ENCODE results near the gene ARHGEF26.

ARHGEF26 gene

DNA sequence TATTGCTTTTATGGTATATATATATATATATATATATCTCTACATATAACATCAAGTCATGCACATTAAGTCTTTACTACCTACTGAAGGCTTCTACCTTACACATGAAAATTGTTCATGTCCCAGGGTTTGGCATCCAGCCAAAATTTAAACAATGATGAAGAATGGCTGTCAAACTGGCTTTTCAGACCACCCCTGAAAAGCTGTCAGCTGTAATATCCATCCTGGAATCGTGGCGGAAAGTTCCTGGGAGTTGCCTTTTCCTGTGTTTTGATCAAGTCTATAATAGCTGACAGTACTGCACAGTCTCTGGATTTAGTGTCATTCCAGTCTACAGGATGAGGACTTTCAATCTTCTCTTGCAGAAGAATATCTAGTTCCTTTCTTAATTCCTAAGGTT is 154.8 kb downstream of the ARHGEF26 start:
- Mint-ChIP-seq H3K36me3 (ENCODE audit: low read depth) (peaks cover 78% of the 10 kb centered on the region), H3K27me3 (ENCODE audit: low read depth) (no peaks in the 10 kb centered on the region), H3K4me1 (no peaks in the 10 kb centered on the region), H3K4me3 (no peak overlapping the region), H3K9me3 (no peaks in the 10 kb centered on the region), H3K27ac (no peak overlapping the region)
- TF ChIP-seq, protein P1, sequence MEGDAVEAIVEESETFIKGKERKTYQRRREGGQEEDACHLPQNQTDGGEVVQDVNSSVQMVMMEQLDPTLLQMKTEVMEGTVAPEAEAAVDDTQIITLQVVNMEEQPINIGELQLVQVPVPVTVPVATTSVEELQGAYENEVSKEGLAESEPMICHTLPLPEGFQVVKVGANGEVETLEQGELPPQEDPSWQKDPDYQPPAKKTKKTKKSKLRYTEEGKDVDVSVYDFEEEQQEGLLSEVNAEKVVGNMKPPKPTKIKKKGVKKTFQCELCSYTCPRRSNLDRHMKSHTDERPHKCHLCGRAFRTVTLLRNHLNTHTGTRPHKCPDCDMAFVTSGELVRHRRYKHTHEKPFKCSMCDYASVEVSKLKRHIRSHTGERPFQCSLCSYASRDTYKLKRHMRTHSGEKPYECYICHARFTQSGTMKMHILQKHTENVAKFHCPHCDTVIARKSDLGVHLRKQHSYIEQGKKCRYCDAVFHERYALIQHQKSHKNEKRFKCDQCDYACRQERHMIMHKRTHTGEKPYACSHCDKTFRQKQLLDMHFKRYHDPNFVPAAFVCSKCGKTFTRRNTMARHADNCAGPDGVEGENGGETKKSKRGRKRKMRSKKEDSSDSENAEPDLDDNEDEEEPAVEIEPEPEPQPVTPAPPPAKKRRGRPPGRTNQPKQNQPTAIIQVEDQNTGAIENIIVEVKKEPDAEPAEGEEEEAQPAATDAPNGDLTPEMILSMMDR (IDR thresholded peaks at IDR 0.05; ENCODE audit: unreplicated experiment in 3 of 3): no peak

DNA sequence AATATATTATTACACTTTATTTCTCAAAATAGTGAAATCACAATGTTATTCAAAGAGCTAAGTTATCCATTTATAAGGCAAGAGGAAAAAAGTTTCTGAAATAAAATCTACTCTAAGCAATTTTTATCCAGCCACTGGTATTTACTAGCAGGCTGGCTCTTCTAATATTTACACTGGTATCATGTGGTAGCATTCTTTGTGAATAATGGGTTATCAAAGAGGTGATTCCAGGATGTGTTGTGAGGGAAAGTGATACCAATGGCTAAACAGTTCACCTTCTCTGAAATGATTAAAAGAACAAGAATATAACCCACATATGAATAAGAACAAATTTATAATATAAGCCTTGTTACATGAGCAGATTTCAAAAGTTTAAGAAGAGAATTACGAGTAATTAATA is 159.0 kb downstream of the ARHGEF26 start:
- no peaks in the 10 kb centered on the region for H3K27me3 Mint-ChIP-seq (ENCODE audit: low read depth)
- no peaks in the 10 kb centered on the region for H3K4me1 Mint-ChIP-seq
- H3K9me3 Mint-ChIP-seq: no peaks in the 10 kb centered on the region
- no peak overlapping the region for H3K4me3 Mint-ChIP-seq
- peaks cover 83% of the 10 kb centered on the region for H3K36me3 Mint-ChIP-seq (ENCODE audit: low read depth)
- no peak overlapping the region for H3K27ac Mint-ChIP-seq
- TF ChIP-seq, protein P1 (IDR thresholded peaks at IDR 0.05; ENCODE audit: unreplicated experiment in 3 of 3): no peak

DNA sequence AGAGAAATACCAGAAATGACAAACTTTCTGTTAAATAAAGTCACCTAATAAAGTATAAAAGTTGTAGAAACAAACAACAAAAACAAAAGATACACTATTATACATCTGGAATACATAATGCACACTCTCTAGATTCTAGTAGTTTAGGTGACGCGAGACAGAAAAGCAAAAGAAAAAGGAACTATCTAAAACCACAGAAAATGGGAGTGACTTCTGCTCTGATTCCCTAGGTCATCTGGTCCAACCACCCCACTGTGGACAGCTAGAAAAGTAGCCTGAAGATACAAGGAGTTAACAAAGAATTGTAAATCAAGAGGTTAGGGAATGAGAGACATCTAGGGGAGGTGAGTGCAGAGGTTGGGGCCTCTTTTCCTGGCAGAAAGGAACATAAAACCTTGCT is 164.0 kb downstream of the ARHGEF26 start:
- Mint-ChIP-seq H3K27me3 (ENCODE audit: low read depth) (no peaks in the 10 kb centered on the region), H3K36me3 (ENCODE audit: low read depth) (peaks cover 87% of the 10 kb centered on the region), H3K9me3 (no peaks in the 10 kb centered on the region), H3K4me1 (no peaks in the 10 kb centered on the region), H3K27ac (peak overlapping the region in 1 of 3 experiments; percentile 56), H3K4me3 (no peak overlapping the region)
- TF ChIP-seq, protein P1 (IDR thresholded peaks at IDR 0.05; ENCODE audit: unreplicated experiment in 3 of 3): no peak

DNA sequence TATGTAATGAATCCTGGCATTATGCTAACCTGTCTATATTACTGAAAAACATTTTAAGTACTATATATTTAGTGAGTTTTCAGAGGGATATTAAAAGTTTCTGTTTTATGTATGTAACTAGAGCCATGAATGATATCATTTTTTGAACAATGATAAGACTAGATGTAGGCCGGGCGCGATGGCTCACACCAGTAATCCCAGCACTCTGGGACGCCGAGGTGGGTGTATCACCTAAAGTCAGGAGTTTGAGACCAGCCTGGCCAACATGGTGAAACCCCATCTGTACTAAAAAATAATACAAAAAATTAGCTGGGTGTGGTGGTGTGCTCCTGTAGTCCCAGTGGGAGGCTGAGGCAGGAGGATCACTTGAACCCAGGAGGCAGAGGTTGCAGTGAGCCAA is 169.0 kb downstream of the ARHGEF26 start:
- Mint-ChIP-seq H3K27ac (no peak overlapping the region), H3K4me1 (peaks cover 6% of the 10 kb centered on the region), H3K9me3 (no peaks in the 10 kb centered on the region), H3K36me3 (ENCODE audit: low read depth) (peaks cover 78% of the 10 kb centered on the region), H3K4me3 (no peak overlapping the region), H3K27me3 (ENCODE audit: low read depth) (no peaks in the 10 kb centered on the region)
- TF ChIP-seq, protein P1 (IDR thresholded peaks at IDR 0.05; ENCODE audit: unreplicated experiment in 3 of 3): no peak

DNA sequence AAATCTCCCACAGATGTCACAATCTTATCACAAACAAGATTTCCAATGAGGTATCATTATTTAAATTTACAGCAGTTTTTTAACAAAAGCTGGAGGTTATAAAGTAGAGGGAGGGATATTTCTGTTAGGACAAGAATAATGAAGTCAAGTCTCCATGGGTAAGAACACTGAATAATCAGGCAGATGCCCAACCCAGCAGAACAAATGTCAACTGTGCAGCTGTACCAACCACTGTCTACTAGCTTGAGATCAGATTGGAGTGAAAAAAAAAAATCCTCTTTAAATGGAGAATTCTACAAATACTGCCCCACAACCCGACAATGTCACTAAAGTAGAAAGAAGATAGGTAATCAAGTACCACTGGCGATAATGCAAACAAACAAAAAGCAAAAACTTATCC is 172.8 kb downstream of the ARHGEF26 start:
- Mint-ChIP-seq H3K4me1 (peaks cover 14% of the 10 kb centered on the region), H3K36me3 (ENCODE audit: low read depth) (peaks cover 60% of the 10 kb centered on the region), H3K27ac (no peak overlapping the region), H3K4me3 (no peak overlapping the region), H3K9me3 (no peaks in the 10 kb centered on the region), H3K27me3 (ENCODE audit: low read depth) (no peaks in the 10 kb centered on the region)
- TF ChIP-seq, protein P1 (IDR thresholded peaks at IDR 0.05; ENCODE audit: unreplicated experiment in 3 of 3): no peak

DNA sequence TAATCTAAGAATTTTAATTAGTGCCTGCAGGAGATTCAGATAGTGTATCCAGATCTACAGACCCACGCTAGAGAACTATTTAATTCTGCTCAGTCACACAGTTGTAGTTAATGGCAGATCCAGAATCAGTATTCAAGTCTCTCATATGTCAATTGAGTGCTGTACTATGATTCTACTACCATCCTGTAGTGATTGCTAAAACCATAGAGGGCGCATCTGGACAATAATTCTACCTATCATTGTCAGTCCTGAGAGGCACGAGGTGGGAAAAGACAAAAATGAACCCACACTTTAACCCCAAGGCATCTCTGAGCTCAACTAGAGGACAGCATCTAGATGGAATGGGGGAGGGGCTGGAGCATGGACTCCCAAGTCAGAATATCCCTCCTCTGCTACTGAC is 180.4 kb downstream of the ARHGEF26 start:
- TF ChIP-seq, protein P1 (IDR thresholded peaks at IDR 0.05; ENCODE audit: unreplicated experiment in 3 of 3): no peak
- H3K27me3 Mint-ChIP-seq (ENCODE audit: low read depth): no peaks in the 10 kb centered on the region
- H3K9me3 Mint-ChIP-seq: no peaks in the 10 kb centered on the region
- peaks cover 75% of the 10 kb centered on the region for H3K36me3 Mint-ChIP-seq (ENCODE audit: low read depth)
- peak overlapping the region in 2 of 3 experiments; percentile 12 to 64 for H3K27ac Mint-ChIP-seq
- H3K4me1 Mint-ChIP-seq: peaks cover 7% of the 10 kb centered on the region
- H3K4me3 Mint-ChIP-seq: no peak overlapping the region
